Erythroblast (primary cell): ENCODE data around the gene TMEM221.
"Not testable (repeated sequence)": the region's sequence is repeated elsewhere in the genome, so short reads cannot be mapped to it uniquely, and the experiment has no call there.

ENCODE experiments used
- DNase-seq, 2 experiments: peaks; one replicate each; lab custom pipeline; 2025; lab: John Stamatoyannopoulos, UW
- GATA1 ChIP-seq: IDR thresholded peaks from 2 replicates; pipeline ENCODE4 v1.6.1; 2011; ENCODE audit warnings: low read depth, mild to moderate bottlenecking, control low read depth, low read length, moderate library complexity
- POLR2A ChIP-seq: IDR thresholded peaks from 2 replicates; pipeline ENCODE4 v1.6.1; 2011; ENCODE audit warnings: mild to moderate bottlenecking, low read length

TMEM221 gene

GRCh38 chr19:17484520-17485185, 36.2 kb upstream of the TMEM221 start:
- TF ChIP-seq GATA1: no peak
- TF ChIP-seq POLR2A: no peak
- DNase-seq: no peak

- TF ChIP-seq POLR2A (no peak), GATA1 (no peak)
- DNase-seq: no peak
Measured at GRCh38 chr19:17483605-17484002, 35.1 kb upstream of the TMEM221 start.

GRCh38 chr19:17482877-17483604, 34.6 kb upstream of the TMEM221 start:
- no peak for DNase-seq
- TF ChIP-seq GATA1: no peak
- TF ChIP-seq POLR2A: no peak

- no peak for DNase-seq
- no peak for TF ChIP-seq GATA1
- TF ChIP-seq POLR2A: no peak
Measured at GRCh38 chr19:17481986-17482385, 33.5 kb upstream of the TMEM221 start.

- no peak for DNase-seq
- TF ChIP-seq GATA1 (no peak), POLR2A (no peak)
Measured at GRCh38 chr19:17479325-17479791, 30.9 kb upstream of the TMEM221 start.

GRCh38 chr19:17475541-17476115, 27.2 kb upstream of the TMEM221 start:
- DNase-seq: no peak

GRCh38 chr19:17475011-17475540, 26.6 kb upstream of the TMEM221 start:
- not testable (repeated sequence) for DNase-seq

More at GRCh38 chr19:17475541-17476115, 27.2 kb upstream of the TMEM221 start:
- no peak for TF ChIP-seq GATA1
- no peak for TF ChIP-seq POLR2A

GRCh38 chr19:17473041-17473440, 24.6 kb upstream of the TMEM221 start:
- peak in 1 of 2 experiments; percentile 50 for DNase-seq
- TF ChIP-seq POLR2A (no peak), GATA1 (no peak)

GRCh38 chr19:17471410-17472125, 23.1 kb upstream of the TMEM221 start:
- no peak for DNase-seq
- TF ChIP-seq POLR2A (no peak), GATA1 (no peak)

GRCh38 chr19:17470068-17470841, 21.8 kb upstream of the TMEM221 start, which contains the start of gene SLC27A1:
Gene SLC27A1 (plus strand): TSS chr19:17470524. CDS start chr19:17470541, 17 bp downstream.
- peak; percentile 92 to 95 for DNase-seq
- TF ChIP-seq GATA1 (no peak), POLR2A (peak; percentile 25)

GRCh38 chr19:17469481-17470067, 21.1 kb upstream of the TMEM221 start:
- no peak for TF ChIP-seq GATA1
- peak; percentile 9 for TF ChIP-seq POLR2A
- peak; percentile 91 to 92 for DNase-seq

- DNase-seq: no peak
Measured at GRCh38 chr19:17469092-17469480, 20.6 kb upstream of the TMEM221 start.

More at GRCh38 chr19:17469092-17469480, 20.6 kb upstream of the TMEM221 start:
- TF ChIP-seq POLR2A: no peak
- TF ChIP-seq GATA1: no peak
